Prostate gland (tissue), 2 donors: ENCODE measurements around the gene EIF5AL1.
"Not testable (repeated sequence)": the region's sequence is repeated elsewhere in the genome, so short reads cannot be mapped to it uniquely, and the experiment has no call there.

ENCODE experiments used
- CTCF ChIP-seq, 4 experiments: fragments of 200-600 bp in 2 of 4; fragments of 450-650 bp in 2 of 4; sonication (generic) in 2 of 4; IDR thresholded peaks; 1 replicate in 3 of 4; 2 replicates in 1 of 4; pipeline ENCODE4 v1.5.1; 2016 to 2019; ENCODE audit warnings: antibody characterized with exemption in 4 of 4, mild to moderate bottlenecking in 2 of 4, moderate library complexity in 2 of 4
- POLR2A ChIP-seq: fragments of 450-650 bp; IDR thresholded peaks from one replicate; pipeline ENCODE4 v1.6.1; 2016; ENCODE audit warnings: antibody characterized with exemption, mild to moderate bottlenecking
- POLR2AphosphoS5 ChIP-seq: sonication (generic); formaldehyde crosslinking; IDR thresholded peaks from one replicate; pipeline ENCODE4 v1.6.1; 2017; ENCODE audit warnings: antibody characterized with exemption

GRCh38 chr10:79511891-79512583 is at the start of gene EIF5AL1:
- TF ChIP-seq CTCF (IDR thresholded peaks at IDR 0.05); POLR2A; POLR2AphosphoS5: not testable (repeated sequence)
